Measurements from ENCODE around the gene MROH2B.

Gene MROH2B

DNA sequence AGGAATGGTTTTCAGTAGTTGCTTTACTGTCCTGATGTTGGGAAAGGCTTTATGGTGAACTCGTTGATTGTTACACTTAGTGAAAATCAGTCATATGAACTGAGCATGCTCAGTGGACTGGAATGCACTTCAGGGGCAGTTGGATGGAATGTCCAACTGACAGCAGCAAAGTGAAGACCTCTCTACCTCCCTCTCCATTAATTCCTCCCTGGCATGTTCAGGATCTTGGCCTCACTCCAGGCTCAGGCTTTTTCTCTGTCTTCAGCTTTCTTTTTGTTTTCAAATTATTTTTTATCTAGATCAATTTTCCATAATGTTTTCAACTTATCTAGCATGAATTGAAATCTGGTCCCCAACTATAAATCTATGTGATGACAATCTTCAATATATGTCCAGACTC lies at the start of gene MROH2B:
TSS of gene MROH2B (minus strand) at position 101 of the 400 bp plus-strand sequence. CDS start 490 bp downstream, outside the sequence.
- DNase-seq (ENCODE audit: low spot score) = no peak

DNA sequence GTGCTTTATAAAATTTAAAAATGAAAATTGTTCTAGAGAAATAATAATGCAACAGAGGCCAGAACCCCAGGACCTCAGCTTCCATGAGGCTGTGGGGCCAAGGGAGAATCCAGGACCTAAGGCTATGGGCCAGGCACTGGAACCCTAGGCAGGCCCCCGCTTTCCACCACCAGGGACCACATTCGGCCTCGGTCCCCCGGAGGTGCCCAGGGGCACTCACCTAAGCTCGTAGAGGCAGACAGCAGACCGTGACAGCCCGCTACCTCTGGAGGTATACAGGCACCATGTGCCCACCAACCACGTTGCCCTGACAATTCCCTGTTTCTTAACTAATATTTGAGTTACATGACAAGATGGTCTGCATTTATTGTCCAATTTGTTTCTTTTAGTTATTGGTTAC lies 49.5 kb upstream of the MROH2B start:
- DNase-seq (ENCODE audit: low spot score) = no peak

DNA sequence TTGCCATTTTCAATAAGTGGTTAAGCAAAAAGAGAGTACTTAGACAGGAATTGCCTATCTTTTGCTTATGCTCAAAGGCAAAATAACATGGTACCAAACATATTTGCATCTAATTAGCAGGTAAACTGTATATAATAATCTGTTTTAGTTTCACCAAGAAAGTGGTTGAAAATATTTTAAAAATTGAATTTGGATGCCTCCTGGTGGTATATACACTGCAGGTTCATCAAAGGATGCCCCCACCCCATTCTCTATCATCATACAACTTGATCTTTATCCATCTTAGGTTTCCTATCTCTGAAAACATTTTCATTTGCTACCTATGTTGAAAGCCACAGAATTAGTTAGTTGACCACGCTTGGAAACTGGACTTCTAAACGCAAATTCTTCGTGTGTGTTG lies 47.0 kb upstream of the MROH2B start:
- DNase-seq (ENCODE audit: low spot score) = no peak

DNA sequence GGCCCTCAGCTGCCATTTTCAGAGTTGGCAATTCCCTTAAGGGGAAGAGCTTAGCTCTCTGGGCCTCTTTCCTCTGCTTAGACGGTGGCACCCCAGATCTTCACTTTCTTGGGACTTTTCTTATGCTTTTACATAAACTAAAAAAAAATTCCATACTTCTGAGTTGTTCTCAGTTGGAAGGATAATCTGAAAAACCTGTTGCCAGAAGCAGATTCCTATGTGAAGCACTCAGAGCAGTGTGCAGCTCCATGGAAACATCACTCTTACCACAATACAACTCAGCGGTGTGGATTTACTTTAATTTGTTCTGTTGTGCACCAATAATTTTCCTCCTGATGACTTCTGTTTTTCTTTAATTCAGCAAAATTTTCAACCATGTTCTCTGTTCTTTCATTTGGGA lies 44.1 kb upstream of the MROH2B start:
- no peak for DNase-seq (ENCODE audit: low spot score)

DNA sequence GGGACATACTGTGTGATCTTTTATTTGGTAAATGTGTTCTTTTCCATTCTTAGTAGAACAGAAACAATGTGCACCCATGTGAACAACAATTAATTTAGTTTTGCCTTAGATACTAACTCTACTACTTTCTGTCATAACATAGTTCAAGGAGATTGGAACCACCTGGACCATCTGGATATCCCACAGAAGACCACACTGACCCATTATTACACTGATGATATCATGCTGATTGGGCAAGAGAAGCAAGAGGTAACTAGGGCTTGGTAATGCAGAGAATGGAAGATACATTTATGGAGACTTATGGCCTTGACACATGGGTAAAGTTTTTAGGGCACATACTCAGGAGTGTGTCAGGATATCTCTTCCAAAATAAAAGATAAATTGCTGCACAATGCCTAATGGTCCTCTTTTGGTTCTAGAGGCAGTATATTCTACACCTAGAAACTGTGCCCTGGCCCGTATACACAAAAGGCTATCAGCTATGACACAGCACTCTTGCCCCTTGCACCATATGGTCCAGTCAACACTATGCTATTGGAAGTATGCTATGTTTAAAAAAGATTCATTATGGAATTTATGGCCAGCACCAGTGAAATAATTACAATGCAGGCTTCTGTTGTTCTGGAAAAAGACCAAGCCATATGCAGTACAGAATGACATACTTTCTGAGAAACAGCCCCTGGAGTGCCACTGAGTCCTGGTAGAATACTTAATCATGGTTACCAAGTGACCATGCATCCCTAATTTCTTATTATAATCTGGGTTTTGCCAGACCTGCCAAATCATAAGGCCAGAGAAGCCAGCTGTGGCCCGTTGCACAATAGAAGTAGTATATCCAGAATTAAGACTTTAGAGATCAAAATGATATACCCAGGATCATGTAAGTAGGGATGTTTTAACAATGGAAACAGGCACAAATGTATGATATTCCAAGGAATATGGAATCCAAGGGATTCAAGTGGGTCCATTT lies 41.6 kb upstream of the MROH2B start:
- DNase-seq (ENCODE audit: low spot score) = no peak

DNA sequence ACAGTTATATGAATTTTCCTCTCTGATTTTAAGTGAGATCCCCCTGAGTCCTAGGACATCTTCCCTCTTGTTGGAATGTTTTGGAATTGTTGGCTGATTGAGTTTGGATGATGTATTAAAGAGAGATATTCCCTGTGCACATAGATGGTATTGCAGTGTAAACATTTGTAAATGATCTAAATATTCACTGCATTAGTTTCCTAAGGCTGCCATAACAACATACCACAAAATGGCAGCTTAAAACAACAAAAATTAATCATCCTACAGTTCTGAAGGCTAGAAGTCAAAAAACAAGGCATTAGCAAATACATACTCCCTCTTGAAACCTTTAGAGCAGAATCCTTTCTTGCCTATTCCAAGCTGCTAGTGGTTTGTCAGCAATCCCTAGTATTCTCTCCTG lies 38.0 kb upstream of the MROH2B start:
- no peak for DNase-seq (ENCODE audit: low spot score)

DNA sequence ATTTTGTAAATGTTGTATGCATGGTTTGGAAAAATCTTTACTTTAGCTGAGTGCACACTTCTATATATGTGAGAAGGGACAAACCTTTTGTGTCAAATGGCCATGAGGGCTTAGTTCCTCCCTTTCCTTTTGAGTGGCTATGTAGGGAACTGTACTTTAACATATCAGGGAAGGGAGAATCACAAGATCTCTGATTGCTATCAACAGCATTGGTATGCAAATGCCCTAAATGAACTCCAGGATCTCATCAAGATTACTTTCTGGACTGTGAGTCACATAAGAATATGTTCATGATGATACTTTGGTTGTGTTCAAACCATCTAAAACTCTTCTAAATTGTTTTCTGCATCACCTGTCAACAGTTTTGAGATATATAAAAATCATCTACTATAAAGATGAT lies 31.2 kb upstream of the MROH2B start:
- no peak for DNase-seq (ENCODE audit: low spot score)

DNA sequence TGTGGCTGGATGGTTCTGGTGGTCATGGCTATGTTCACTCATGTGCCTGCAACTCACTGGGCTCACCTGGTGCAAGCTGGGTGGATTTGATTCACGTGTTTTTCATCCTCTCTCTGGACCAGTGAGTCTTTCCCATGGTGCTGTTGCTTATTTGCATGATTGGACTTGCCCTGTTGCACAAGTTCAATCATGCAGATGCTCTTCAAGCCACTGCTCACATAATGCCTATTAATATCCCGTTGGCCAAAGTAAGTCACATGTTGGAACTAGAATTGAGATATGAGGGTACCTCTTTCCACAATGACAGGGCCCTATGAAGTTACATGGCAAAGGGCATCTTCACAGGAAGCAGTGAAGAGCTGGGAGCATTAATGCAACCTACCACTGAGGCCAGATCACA lies 26.5 kb upstream of the MROH2B start:
- DNase-seq (ENCODE audit: low spot score) = no peak

DNA sequence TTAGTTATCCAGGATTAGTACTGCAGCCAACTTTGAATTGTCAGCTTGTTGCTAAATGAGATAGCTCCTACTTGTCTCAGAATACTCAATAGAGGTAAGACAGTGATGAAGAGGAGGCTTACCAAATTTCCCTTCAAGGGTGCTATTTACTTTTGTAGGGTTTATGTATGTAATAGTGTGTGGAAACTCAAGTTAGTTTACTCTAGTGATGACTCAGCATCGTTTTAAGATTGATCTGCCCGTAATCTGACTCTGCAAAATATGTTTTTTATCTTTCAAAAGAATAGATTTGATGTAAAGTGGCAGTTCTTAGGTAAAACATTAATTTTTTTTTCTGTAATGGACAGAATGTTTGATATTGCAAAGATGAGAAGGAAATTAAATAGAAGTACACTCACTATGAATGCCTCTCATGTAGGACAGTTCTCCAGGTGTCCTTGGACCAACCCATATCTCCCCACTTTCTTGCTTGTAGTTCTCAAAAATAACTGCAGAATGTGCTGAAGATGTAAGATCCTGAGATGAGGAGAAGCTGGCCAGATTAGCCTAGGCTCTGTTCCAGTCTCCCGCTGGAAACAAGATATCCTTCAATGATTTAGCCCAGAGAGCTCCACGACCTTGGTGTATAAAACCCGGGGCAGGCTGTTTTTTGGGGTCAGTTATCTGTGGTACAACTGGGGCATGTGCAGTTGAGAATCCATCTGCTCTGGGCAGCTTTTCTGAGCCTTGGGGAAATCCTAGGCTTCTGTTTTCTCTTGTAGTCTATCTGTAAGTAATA lies 24.4 kb upstream of the MROH2B start:
- DNase-seq (ENCODE audit: low spot score) = no peak

DNA sequence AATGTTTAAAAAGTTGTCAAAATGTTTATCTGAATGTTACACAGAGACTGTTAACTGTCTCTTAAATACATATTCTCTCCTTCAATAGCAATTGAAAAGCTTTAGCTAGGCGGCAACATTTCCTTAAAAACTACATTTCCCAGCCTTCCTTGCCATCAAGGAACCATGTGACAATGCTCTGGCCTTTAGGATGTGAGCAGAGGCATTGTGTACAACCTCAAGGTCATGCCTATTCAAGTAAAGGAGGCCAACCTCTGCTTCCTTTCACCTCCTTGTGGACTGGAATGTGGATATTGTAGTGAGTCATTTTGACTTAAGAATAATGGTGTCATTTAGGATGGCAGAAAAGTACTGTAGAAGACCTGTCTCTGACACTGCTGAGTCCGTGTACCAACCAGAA lies 23.7 kb upstream of the MROH2B start:
- DNase-seq (ENCODE audit: low spot score) = peak; percentile 29

DNA sequence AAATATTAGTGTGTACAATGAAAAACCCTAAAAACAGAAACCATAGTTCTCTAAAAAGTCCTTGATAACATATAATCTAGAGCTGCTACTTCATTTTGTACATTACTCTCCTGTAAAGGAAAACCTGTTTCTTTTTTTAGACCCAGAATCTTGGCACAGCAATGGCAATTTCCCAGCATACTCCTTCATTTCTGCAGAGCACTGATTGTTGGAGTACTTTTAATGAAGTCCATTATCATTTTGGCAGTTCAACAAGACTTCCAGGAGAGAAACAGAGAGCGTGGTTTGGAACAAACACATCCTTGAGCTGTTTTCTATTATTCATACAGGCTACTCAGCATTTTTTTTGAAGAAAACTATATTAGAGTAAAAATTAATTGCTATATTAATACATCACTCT lies 22.7 kb upstream of the MROH2B start:
- no peak for DNase-seq (ENCODE audit: low spot score)

DNA sequence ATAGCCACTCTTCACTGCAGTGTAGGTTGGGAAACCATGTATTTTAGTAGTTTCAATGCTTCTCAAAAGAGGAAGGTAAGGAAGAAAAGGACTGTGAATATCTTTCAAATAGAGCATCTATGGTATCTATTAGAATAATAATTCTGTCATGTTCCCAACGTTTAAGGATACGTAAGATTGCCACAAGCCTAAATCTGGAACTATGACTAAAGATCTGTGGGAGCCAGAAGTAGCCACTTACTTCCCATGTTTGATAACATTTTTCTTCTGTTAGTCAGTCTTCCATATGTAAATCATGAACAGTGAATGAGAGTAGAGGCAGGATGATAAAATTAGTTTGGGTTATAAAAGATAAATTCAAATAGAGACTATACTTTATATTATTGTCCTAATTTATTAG lies 16.3 kb upstream of the MROH2B start:
- no peak for DNase-seq (ENCODE audit: low spot score)

DNA sequence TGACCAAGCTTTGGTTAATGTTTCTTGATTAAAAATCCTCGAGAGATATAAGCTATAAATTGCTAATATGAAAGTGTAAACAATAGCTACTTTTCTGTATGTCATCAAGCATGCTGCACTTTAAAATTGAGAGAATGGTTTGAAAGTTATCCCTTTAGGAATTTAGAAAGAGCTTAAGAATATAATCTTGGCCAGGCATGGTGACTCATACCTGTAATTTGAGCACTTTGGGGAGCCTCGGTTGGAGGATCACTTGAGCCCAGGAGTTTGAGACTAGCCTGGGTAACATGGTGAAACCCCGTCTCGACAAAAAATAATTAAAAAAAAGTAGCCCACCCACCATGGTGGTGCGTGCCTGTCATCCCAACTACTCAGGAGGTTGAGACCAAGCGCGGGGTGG lies 12.2 kb upstream of the MROH2B start:
- no peak for DNase-seq (ENCODE audit: low spot score)

DNA sequence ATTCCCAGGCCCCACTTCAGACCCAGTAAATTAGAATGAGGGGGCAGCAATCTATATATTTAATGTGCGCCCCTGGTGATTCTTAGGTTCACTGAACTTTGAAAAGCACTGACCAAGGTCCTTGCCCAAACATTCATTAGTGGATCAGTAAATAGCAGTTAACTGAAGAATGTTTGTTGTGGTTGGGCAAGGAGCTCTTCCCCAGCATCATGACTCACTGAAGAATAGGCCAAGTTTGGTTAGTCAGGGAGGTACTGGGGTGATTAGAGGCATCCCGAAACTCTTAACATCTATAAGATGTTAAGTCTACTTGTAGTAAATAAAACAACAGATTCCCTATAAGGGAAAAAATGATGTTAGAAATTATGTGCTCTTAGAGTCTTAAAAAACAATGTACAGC lies 833 bp upstream of the MROH2B start:
- no peak for DNase-seq (ENCODE audit: low spot score)

DNA sequence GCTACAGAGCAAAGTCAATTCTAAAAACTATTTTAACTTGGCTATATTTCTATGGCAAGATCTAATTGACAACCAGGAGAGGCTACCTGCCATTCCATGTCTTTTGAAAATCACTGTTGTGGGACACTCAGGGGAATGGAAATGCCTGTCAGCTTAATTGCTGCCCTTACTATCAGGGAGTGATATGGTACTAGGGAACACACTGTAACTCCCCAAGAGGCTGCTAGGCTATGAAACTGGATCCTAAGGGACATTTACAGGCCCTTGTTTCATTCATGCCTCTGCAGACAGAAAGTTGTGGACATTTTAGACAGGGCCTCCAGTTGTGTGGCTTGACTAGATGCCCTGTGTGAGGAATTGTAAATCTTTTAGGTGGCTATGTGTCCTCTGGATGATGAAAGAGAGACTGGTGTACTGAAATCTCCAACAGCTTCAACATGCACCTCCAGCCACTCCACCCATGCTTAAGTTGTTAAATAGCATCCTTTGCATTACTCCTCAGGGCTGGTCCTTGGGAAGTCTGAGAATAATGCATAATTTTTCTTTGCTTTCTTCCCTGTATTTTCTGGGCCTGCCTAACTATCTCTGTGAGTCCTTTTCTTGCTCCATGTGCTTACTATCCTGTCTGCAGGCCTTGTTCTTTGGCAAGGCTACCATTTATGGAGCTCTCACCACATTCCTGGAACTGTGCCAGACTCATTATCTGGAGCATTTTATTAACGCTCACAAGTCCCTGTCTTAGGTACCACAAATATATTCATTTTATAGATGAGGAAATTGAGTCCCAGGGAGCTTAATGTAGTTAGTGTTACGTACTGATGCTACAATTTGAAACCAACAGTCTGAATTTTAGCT lies 3.2 kb downstream of the MROH2B start:
- DNase-seq (ENCODE audit: low spot score) = no peak

DNA sequence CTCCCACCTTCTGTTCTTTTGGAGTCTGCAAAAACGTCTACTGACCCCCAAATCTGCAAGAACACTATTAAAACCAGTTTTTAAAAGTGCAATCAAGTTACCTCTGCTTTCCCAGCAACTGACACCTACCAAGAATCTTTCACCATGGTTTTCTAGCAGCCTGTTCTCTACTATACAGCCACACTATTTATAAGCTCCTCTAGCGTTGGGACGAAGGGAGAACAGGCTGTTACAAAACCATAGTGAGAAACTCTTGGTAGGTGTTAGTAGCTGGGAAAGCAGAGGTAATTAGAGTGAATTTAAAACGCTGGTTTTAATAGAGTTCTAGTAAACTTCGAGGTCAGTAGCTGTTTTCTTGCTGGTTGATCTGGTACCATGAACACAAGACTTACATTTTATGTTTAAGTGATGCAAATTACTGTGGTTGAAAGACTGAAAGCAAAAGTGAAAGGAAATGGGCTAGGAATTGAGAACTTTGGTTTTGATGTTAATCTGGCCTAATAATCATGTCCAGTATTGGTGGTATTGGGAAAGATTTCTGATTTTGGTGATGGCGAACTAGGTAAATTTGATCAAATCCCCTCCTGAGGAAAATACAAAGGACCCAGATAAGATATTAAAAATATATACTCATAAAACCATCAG lies 5.3 kb downstream of the MROH2B start:
- no peak for DNase-seq (ENCODE audit: low spot score)

DNA sequence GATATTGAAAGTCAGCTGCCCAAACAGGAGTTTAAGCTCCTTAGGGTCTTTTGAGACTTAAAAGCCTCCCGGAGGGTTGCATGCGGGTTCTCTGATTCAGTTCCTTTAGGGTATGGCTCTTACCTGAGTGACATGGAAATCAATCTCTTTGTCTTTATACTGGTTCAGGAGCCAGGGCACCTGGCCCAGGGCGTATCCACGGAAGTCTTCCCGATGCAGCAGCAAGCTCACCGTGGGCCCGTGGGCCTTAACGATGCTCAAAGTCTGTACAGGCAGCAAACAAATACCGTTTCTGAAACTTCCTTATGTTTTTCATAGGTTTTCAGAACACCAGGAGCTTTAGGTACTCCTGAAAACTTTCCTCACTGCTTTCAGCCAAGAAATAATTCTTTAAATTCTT lies 13.2 kb downstream of the MROH2B start:
- no peak for DNase-seq (ENCODE audit: low spot score)

DNA sequence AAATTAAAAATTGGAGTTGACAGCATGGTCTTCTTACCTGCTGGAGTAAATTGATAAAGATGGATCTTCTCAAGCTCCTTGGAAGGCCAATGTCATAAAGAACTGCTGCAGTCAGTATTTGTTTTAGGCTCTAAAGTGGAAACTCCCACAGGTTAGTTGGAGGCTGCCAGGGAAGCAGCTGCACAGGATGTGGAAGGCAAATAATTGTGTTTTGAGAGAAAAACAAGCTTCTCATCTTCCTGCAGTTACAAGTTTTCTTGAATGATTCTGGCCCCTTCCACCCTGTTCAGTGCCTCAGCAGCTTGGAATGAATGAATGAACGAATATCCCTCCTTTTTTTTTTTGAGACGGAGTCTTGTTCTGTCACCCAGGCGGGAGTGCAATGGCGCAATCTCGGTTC lies 13.9 kb downstream of the MROH2B start:
- DNase-seq (ENCODE audit: low spot score) = no peak

DNA sequence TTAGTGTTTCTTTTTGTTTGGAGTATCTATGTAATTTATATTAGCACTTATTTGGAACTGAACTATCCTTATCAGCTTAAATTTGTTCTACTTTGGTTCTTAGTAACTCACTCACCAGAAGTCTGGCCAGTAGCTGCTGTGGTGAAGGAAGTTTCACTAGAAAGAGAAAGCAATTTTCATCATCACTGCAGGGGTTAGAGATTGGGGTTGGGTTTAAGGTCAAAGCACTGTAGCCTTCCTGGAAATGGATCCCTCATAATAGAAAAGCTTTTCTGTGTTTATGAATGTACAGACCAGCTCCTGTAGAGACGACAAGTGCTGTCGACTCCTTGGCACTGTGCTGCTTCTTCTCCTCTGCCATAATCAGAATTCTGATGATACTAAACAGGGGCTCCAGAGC lies 22.2 kb downstream of the MROH2B start:
- no peak for DNase-seq (ENCODE audit: low spot score)

DNA sequence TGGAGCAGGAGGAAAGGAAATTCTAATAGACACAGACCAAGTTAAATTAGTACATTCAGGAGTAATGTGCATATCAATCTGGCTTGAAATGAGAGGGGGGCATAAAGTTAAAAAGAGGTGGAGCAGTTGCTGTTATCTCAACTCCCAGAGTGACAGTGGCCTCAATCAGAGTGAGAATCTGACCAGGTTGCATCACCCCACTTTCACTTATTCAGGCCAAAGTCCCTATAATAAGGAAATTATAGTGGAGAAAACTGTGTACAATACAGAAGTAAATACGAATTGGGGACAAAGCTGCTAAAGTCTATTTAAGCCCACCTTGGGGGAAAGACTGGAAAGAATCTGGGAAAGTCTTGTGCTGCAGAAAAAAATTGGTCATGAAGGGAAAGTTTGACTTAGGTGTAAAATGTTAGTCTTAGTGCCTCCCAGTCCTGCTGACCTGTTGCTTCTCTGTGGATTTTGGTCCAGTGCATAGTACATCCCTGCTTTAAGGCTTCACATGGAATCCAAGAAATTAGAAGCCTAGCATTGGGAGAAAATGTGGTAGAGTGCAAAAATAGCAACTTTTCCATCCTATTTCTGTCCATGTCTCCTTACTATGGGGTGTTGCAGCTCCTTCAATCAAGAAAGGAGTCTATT lies 27.9 kb downstream of the MROH2B start:
- peak; percentile 18 for DNase-seq (ENCODE audit: low spot score)

DNA sequence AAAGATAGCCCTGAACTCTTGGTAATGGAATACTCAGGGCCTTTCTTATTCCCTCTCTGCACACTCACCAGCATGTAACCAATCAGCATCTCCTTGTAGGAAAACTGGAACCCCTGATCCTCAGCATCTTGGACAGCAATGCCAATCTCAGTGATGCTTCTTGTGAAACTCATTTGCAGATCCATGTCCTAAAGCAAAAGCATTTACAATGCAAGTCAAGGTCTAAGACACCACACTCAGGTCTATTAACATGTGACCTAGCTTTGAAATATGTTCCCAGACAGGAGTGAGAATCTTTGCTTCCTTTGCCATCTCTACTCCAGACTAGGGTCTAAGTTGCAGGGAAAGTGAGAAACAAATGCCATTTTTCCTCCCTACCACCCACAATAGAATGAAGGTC lies 38.2 kb downstream of the MROH2B start:
- no peak for DNase-seq (ENCODE audit: low spot score)

Data from HuH-7 (cell line).